ENCODE results near the gene CD200R1L. TPM values are rescaled to one million over a fixed set of nuclear protein-coding genes. Genes with fewer than 3 reads are reported as not detected.

Gene CD200R1L
- total and polyA plus RNA-seq, 8 donors, result not detected

GRCh38 chr3:112822064-112823055 is 24.3 kb downstream of the CD200R1L start:
- H3K27ac ChIP-seq, result no peak overlapping the region
- no peak for TF ChIP-seq CTCF (IDR thresholded peaks at IDR 0.05)
- intact Hi-C loops (cut with DNase I), result loop anchor here in 1 of 2 donors (10.0 kb wide), 1 partner anchor 88 kb away; no protein-coding TSS in a partner anchor
- no peaks in the 10 kb centered on the region for H3K9me3 ChIP-seq
- ATAC-seq, result no peak
- no peak for DNase-seq
- no peaks in the 10 kb centered on the region for H3K36me3 ChIP-seq
- H3K4me3 ChIP-seq, result no peak overlapping the region
- H3K27me3 ChIP-seq, result no peaks in the 10 kb centered on the region
- H3K4me1 ChIP-seq, result no peaks in the 10 kb centered on the region

- Histone ChIP-seq H3K27me3 (no peaks in the 10 kb centered on the region), H3K4me3 (no peak overlapping the region), H3K9me3 (no peaks in the 10 kb centered on the region), H3K36me3 (no peaks in the 10 kb centered on the region), H3K4me1 (peaks cover 0 to 11% of the 10 kb centered on the region in 2 donors), H3K27ac (peak overlapping the region in 1 of 2 donors; percentile 82)
- intact Hi-C loops (cut with DNase I), result loop anchor here in 1 of 2 donors (10.0 kb wide), 1 partner anchor 173 kb away; the partner anchor contains the start of gene CCDC80
- TF ChIP-seq CTCF (IDR thresholded peaks at IDR 0.05), result no peak
- ATAC-seq, result peak; percentile 8
- DNase-seq, result no peak
Observed at GRCh38 chr3:112818289-112818688, 28.4 kb downstream of the CD200R1L start.

GRCh38 chr3:112817797-112818196 is 28.9 kb downstream of the CD200R1L start:
- Histone ChIP-seq H3K9me3 (no peaks in the 10 kb centered on the region), H3K36me3 (no peaks in the 10 kb centered on the region), H3K27ac (peak overlapping the region in 1 of 2 donors; percentile 82), H3K4me1 (peaks cover 0 to 16% of the 10 kb centered on the region in 2 donors), H3K27me3 (no peaks in the 10 kb centered on the region), H3K4me3 (no peak overlapping the region)
- TF ChIP-seq CTCF (IDR thresholded peaks at IDR 0.05), result no peak
- DNase-seq, result no peak
- intact Hi-C loops (cut with DNase I), result loop anchor here in 1 of 2 donors (10.0 kb wide), 1 partner anchor 173 kb away; the partner anchor contains the start of gene CCDC80
- ATAC-seq, result no peak

- H3K9me3 ChIP-seq, result no peaks in the 10 kb centered on the region
- intact Hi-C loops (cut with DNase I), result loop anchor here in 1 of 2 donors (10.0 kb wide), 1 partner anchor 172 kb away; the partner anchor contains the start of gene CCDC80
- peaks cover 0 to 21% of the 10 kb centered on the region in 2 donors for H3K4me1 ChIP-seq
- H3K4me3 ChIP-seq, result no peak overlapping the region
- no peak for TF ChIP-seq CTCF (IDR thresholded peaks at IDR 0.05)
- H3K27ac ChIP-seq, result peak overlapping the region in 1 of 2 donors; percentile 82
- H3K36me3 ChIP-seq, result no peaks in the 10 kb centered on the region
- ATAC-seq, result no peak
- no peak for DNase-seq
- H3K27me3 ChIP-seq, result no peaks in the 10 kb centered on the region
Observed at GRCh38 chr3:112817271-112817670, 29.4 kb downstream of the CD200R1L start.

GRCh38 chr3:112815981-112816380 is 30.7 kb downstream of the CD200R1L start:
- Histone ChIP-seq H3K27me3 (no peaks in the 10 kb centered on the region), H3K36me3 (no peaks in the 10 kb centered on the region), H3K27ac (no peak overlapping the region), H3K9me3 (no peaks in the 10 kb centered on the region), H3K4me3 (no peak overlapping the region), H3K4me1 (peaks cover 0 to 28% of the 10 kb centered on the region in 2 donors)
- DNase-seq (no peak), ATAC-seq (no peak)
- no peak for TF ChIP-seq CTCF (IDR thresholded peaks at IDR 0.05)
- intact Hi-C loops (cut with DNase I), result loop anchor here in 1 of 2 donors (10.0 kb wide), 1 partner anchor 171 kb away; the partner anchor contains the start of gene CCDC80

Data from left lung (tissue), 10 donors.